Liver (tissue), 9 donors: ENCODE data around the gene BBS10. TPM values are rescaled to one million over a fixed set of nuclear protein-coding genes. Genes with fewer than 3 reads are reported as not detected.

ENCODE experiments used
- DNase-seq: peaks from one replicate; pipeline ENCODE4 v3.0.0-alpha.2; 2017; ENCODE audit warnings: low spot score
- H3K27ac ChIP-seq, 2 donors: one replicate each; pipeline ENCODE4 v1.7.0; 2013; ENCODE audit warnings: inconsistent platforms in 2 of 2, low read length in 2 of 2, control low read depth in 1 of 2, low read depth in 1 of 2, mild to moderate bottlenecking in 1 of 2
- H3K27me3 ChIP-seq, 4 donors: one replicate each; pipeline versions ENCODE4 v1.6.1 to v1.7.0; 2013; ENCODE audit warnings: low read length in 3 of 4, inconsistent platforms in 1 of 4, mild to moderate bottlenecking in 1 of 4, moderate library complexity in 1 of 4; ENCODE audit not compliant: control insufficient read depth in 4 of 4, insufficient read depth in 4 of 4
- H3K36me3 ChIP-seq, 4 donors: one replicate each; pipeline versions ENCODE4 v1.6.1 to v1.7.0; 2013; ENCODE audit warnings: low read length in 3 of 4, mild to moderate bottlenecking in 3 of 4, low read depth in 1 of 4, moderate library complexity in 1 of 4; ENCODE audit not compliant: control insufficient read depth in 4 of 4, insufficient read depth in 3 of 4
- H3K4me1 ChIP-seq, 4 donors: one replicate each; pipeline versions ENCODE4 v1.6.1 to v1.7.0; 2013; ENCODE audit warnings: low read length in 3 of 4, mild to moderate bottlenecking in 3 of 4, moderate library complexity in 1 of 4; ENCODE audit not compliant: control insufficient read depth in 4 of 4, insufficient read depth in 4 of 4
- H3K4me3 ChIP-seq, 3 donors: one replicate each; pipeline versions ENCODE4 v1.6.1 to v1.7.0; 2013; ENCODE audit warnings: low read length in 3 of 3, control low read depth in 1 of 3, low read depth in 1 of 3, mild to moderate bottlenecking in 1 of 3
- H3K9ac ChIP-seq, 2 donors: one replicate each; pipeline ENCODE4 v1.7.0; 2013; ENCODE audit warnings: low read length in 2 of 2, mild to moderate bottlenecking in 2 of 2, moderate library complexity in 2 of 2, control low read depth in 1 of 2, low read depth in 1 of 2
- H3K9me3 ChIP-seq, 4 donors: one replicate each; pipeline versions ENCODE4 v1.6.1 to v1.7.0; 2013; ENCODE audit warnings: low read length in 3 of 4; ENCODE audit not compliant: control insufficient read depth in 4 of 4
- EGR1 ChIP-seq, 2 donors: IDR thresholded peaks; 2 replicates each; pipeline ENCODE4 v1.6.1; 2016 to 2018; ENCODE audit warnings: antibody characterized with exemption in 2 of 2, low read depth in 2 of 2
- FOXA2 ChIP-seq: IDR thresholded peaks from 2 replicates; pipeline ENCODE4 v1.6.1; 2016; ENCODE audit warnings: antibody characterized with exemption
- GABPA ChIP-seq, 2 donors: IDR thresholded peaks in 1 of 2; conservative IDR thresholded peaks in 1 of 2; 2 replicates each; pipeline ENCODE4 v1.6.1; 2016; ENCODE audit warnings: antibody characterized with exemption in 2 of 2, mild to moderate bottlenecking in 1 of 2, moderate library complexity in 1 of 2
- HNF4G ChIP-seq: IDR thresholded peaks from 2 replicates; pipeline ENCODE4 v1.6.1; 2016; ENCODE audit warnings: antibody characterized with exemption
- NR2F2 ChIP-seq: IDR thresholded peaks from 2 replicates; pipeline ENCODE4 v1.6.1; 2016; ENCODE audit warnings: antibody characterized with exemption
- RAD21 ChIP-seq, 2 donors: IDR thresholded peaks; 2 replicates each; pipeline ENCODE4 v1.6.1; 2016; ENCODE audit warnings: antibody characterized with exemption in 2 of 2, mild to moderate bottlenecking in 2 of 2
- REST ChIP-seq: IDR thresholded peaks from 2 replicates; pipeline ENCODE4 v1.6.1; 2016; ENCODE audit warnings: antibody characterized with exemption, mild to moderate bottlenecking
- RXRA ChIP-seq, 2 donors: IDR thresholded peaks; 2 replicates each; pipeline ENCODE4 v1.6.1; 2017 to 2018; ENCODE audit warnings: antibody characterized with exemption in 2 of 2, mild to moderate bottlenecking in 1 of 2
- SP1 ChIP-seq: IDR thresholded peaks from 2 replicates; pipeline ENCODE4 v1.6.1; 2018; ENCODE audit warnings: antibody characterized with exemption, mild to moderate bottlenecking
- TAF1 ChIP-seq: conservative IDR thresholded peaks from 2 replicates; pipeline ENCODE4 v1.6.1; 2016; ENCODE audit warnings: antibody characterized with exemption, mild to moderate bottlenecking
- YY1 ChIP-seq: IDR thresholded peaks from 2 replicates; pipeline ENCODE4 v1.6.1; 2016; ENCODE audit warnings: antibody characterized with exemption, mild to moderate bottlenecking
- WGBS: extraction: QIAGEN DNeasy Blood & Tissue Kit; methylation state at CpG from one replicate; pipeline ENCODE4 v1.1.7; 2013; 5-methylcytosine and 5-hydroxymethylcytosine counted together
- polyA plus RNA-seq, 2 donors: library from polyadenylated mRNA; stranded (reverse) in 1 of 2; unstranded in 1 of 2; fragments of 200-250 nt in 1 of 2; fragments of >200 nt in 1 of 2; fragmentation: Nextera tagmentation in 1 of 2; extraction: Ambion mirVana in 1 of 2; gene quantifications; one replicate each; pipeline versions ENCODE4 v1.2.1 to v1.2.3, GENCODE V29; 2013 to 2015
- total RNA-seq, 2 donors: library from RNA; depleted of rRNA; stranded (reverse); fragments of >200 nt; gene quantifications; one replicate each; pipeline ENCODE4 v1.2.3, GENCODE V29; 2014
- TF ChIP-seq, protein P1 (sequence below): IDR thresholded peaks from 2 replicates; pipeline ENCODE4 v1.6.1; 2016; ENCODE audit warnings: antibody characterized with exemption
- TF ChIP-seq, protein P2 (sequence below): IDR thresholded peaks from 2 replicates; pipeline ENCODE4 v1.6.1; 2016; ENCODE audit warnings: antibody characterized with exemption
- donor health status: healthy.
- donor health status: healthy.
- donor health status: healthy.
- donor health status: healthy.
- donor health status: healthy.

The BBS10 gene
- total and polyA plus RNA-seq, 4 donors: 2.5 to 6.7 (median 4.0) TPM

DNA sequence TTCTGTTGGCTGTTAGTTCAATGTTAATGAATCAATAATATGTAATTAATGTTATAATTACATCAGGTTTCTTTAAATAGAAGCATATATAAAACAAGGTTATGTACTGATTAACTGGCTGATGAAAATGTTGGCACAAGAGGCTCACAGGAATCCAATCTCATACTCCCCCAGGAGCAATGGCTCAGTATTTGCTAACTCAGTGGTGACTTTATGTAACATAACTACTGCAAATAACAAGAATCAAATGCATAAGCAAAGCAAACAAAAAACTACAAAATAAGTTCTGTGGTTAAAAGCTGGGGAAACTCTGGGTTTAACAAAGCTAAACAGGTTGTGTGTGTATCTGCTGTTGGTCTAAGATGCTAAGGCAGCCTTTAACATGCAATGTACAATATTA lies 27.7 kb upstream of the BBS10 start (continued):
- TF ChIP-seq, protein P1, sequence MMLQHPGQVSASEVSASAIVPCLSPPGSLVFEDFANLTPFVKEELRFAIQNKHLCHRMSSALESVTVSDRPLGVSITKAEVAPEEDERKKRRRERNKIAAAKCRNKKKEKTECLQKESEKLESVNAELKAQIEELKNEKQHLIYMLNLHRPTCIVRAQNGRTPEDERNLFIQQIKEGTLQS: no peak

GRCh38 chr12:76375470-76375869 lies 27.3 kb upstream of the BBS10 start:
- 97% methylated on average over 1 of the region's 1 CpG for WGBS
- TF ChIP-seq GABPA (IDR thresholded peaks at IDR 0.05 in 1 of 2, conservative IDR thresholded peaks at IDR 0.05 in 1 of 2) (no peak), HNF4G (no peak), YY1 (no peak), SP1 (no peak), TAF1 (no peak), RAD21 (IDR thresholded peaks at IDR 0.05) (no peak), REST (no peak), NR2F2 (no peak), EGR1 (IDR thresholded peaks at IDR 0.05; ENCODE audit: low read depth in 2 of 2) (no peak), RXRA (IDR thresholded peaks at IDR 0.05) (no peak)
- TF ChIP-seq, protein P2, sequence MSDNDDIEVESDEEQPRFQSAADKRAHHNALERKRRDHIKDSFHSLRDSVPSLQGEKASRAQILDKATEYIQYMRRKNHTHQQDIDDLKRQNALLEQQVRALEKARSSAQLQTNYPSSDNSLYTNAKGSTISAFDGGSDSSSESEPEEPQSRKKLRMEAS: no peak
- peaks cover 5 to 31% (median 13%) of the 10 kb centered on the region in 4 donors for H3K36me3 ChIP-seq

GRCh38 chr12:76374386-76375020 lies 26.3 kb upstream of the BBS10 start:
- TF ChIP-seq FOXA2 (no peak), RXRA (IDR thresholded peaks at IDR 0.05) (no peak)
- TF ChIP-seq, protein P1: no peak
- no peaks in the 10 kb centered on the region for H3K27me3 ChIP-seq
- no peaks in the 10 kb centered on the region for H3K9me3 ChIP-seq
- no peak overlapping the region for H3K27ac ChIP-seq
- H3K4me3 ChIP-seq: no peak overlapping the region
- H3K9ac ChIP-seq: no peak overlapping the region
- H3K4me1 ChIP-seq: no peaks in the 10 kb centered on the region
- no peak for DNase-seq
- 95% methylated on average over 1 of the region's 1 CpG for WGBS
- peaks cover 7 to 33% (median 15%) of the 10 kb centered on the region in 4 donors for H3K36me3 ChIP-seq

More at GRCh38 chr12:76375470-76375869, 27.3 kb upstream of the BBS10 start:
- no peak for DNase-seq
- Histone ChIP-seq H3K4me1 (no peaks in the 10 kb centered on the region), H3K27ac (no peak overlapping the region), H3K27me3 (no peaks in the 10 kb centered on the region), H3K9me3 (no peaks in the 10 kb centered on the region), H3K9ac (no peak overlapping the region), H3K4me3 (no peak overlapping the region)
